Smooth muscle cell (in vitro differentiated cells): ENCODE results near the gene CPA5. TPM values are rescaled to one million over a fixed set of nuclear protein-coding genes. Genes with fewer than 3 reads are reported as not detected.

Experiments used
- DNase-seq: peaks from one replicate; lab custom pipeline; 2025; ENCODE audit not compliant: unreplicated experiment; lab: John Stamatoyannopoulos, UW
- H2AFZ ChIP-seq: fragments of 200-600 bp; sonication (generic); 2 replicates; pipeline ENCODE4 v1.6.0; 2016; ENCODE audit warnings: antibody characterized with exemption, low read depth, mild to moderate bottlenecking
- H3F3A ChIP-seq: fragments of 200-600 bp; sonication (generic); 2 replicates; pipeline ENCODE4 v1.6.0; 2017; ENCODE audit warnings: antibody characterized with exemption, low read depth
- H3K27ac ChIP-seq: fragments of 200-600 bp; sonication (generic); 2 replicates; pipeline ENCODE4 v1.5.1; 2016; ENCODE audit warnings: low read depth, mild to moderate bottlenecking
- H3K27me3 ChIP-seq: fragments of 200-600 bp; sonication (generic); 2 replicates; pipeline ENCODE4 v1.6.1; 2016; ENCODE audit warnings: low read depth, mild to moderate bottlenecking
- H3K36me3 ChIP-seq: fragments of 200-600 bp; sonication (generic); 2 replicates; pipeline ENCODE4 v1.5.1; 2016; ENCODE audit warnings: low read depth
- H3K4me1 ChIP-seq: fragments of 200-600 bp; sonication (generic); 2 replicates; pipeline ENCODE4 v1.5.1; 2016; ENCODE audit warnings: low read depth
- H3K4me2 ChIP-seq: fragments of 200-600 bp; sonication (generic); 2 replicates; pipeline ENCODE4 v1.6.0; 2016; ENCODE audit warnings: mild to moderate bottlenecking
- H3K4me3 ChIP-seq: fragments of 200-600 bp; sonication (generic); 2 replicates; pipeline ENCODE4 v1.5.1; 2016; ENCODE audit warnings: mild to moderate bottlenecking
- H3K79me2 ChIP-seq: fragments of 200-600 bp; sonication (generic); 2 replicates; pipeline ENCODE4 v1.6.0; 2016; ENCODE audit warnings: low read depth, mild to moderate bottlenecking
- H3K9ac ChIP-seq: fragments of 200-600 bp; sonication (generic); 2 replicates; pipeline ENCODE4 v1.6.0; 2016; ENCODE audit warnings: low read depth
- H3K9me3 ChIP-seq: fragments of 200-600 bp; sonication (generic); replicated peaks from 2 replicates; pipeline ENCODE4 v1.5.1; 2016; ENCODE audit warnings: low read depth
- H4K20me1 ChIP-seq: fragments of 200-600 bp; sonication (generic); 2 replicates; pipeline ENCODE4 v1.6.0; 2016; ENCODE audit warnings: low read depth
- WGBS: methylation state at CpG from one replicate; pipeline ENCODE4 v1.1.7; 2016; ENCODE audit warnings: low lambda C conversion rate; 5-methylcytosine and 5-hydroxymethylcytosine counted together
- polyA plus RNA-seq: library from polyadenylated mRNA; unstranded; fragments of >200 nt; fragmentation: Nextera tagmentation; extraction: Ambion mirVana; gene quantifications from 2 replicates; pipeline ENCODE4 v1.2.1, GENCODE V29; 2016
- total RNA-seq: library from RNA; depleted of rRNA; stranded (reverse); fragments of >200 nt; gene quantifications from 2 replicates; pipeline ENCODE4 v1.2.3, GENCODE V29; 2014
- TF ChIP-seq, protein P1 (sequence below): fragments of 200-600 bp; sonication (generic); IDR thresholded peaks from 2 replicates; pipeline ENCODE4 v1.5.1; 2017; ENCODE audit warnings: borderline replicate concordance, mild to moderate bottlenecking, antibody characterized with exemption; ENCODE audit not compliant: insufficient read depth, poor library complexity, severe bottlenecking

Gene CPA5
- total and polyA plus RNA-seq, 2 experiments from 2014 or later: not detected

DNA sequence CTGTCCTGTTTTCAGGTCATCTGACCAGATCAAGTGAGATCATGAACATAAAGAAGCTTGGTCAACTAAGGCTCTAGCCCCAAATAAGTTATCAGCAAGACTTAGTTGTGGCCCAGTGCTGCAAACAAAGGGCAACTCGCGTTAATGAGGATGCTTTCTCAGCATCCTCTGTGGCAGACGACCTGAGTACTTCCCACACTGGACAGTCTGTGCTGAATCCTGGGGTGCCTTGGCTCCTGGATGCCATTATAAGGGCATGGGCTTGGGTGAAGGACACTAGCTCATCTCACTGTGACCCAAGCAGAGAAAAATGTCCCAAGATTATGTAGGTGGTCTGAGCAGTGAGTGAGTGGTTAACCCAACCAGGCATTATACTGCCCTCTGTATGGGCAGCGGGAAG, 13.9 kb downstream of the CPA5 start:
- Histone ChIP-seq H3K27ac (no peak overlapping the region), H3K27me3 (no peaks in the 10 kb centered on the region), H3F3A (peaks cover 20% of the 10 kb centered on the region), H3K4me1 (peaks cover 13% of the 10 kb centered on the region), H3K36me3 (no peaks in the 10 kb centered on the region), H3K4me2 (no peak overlapping the region), H4K20me1 (no peaks in the 10 kb centered on the region), H2AFZ (no peak overlapping the region), H3K79me2 (no peaks in the 10 kb centered on the region), H3K9ac (no peak overlapping the region), H3K9me3 (peaks cover 4% of the 10 kb centered on the region), H3K4me3 (no peak overlapping the region)
- DNase-seq: no peak
- TF ChIP-seq, protein P1, sequence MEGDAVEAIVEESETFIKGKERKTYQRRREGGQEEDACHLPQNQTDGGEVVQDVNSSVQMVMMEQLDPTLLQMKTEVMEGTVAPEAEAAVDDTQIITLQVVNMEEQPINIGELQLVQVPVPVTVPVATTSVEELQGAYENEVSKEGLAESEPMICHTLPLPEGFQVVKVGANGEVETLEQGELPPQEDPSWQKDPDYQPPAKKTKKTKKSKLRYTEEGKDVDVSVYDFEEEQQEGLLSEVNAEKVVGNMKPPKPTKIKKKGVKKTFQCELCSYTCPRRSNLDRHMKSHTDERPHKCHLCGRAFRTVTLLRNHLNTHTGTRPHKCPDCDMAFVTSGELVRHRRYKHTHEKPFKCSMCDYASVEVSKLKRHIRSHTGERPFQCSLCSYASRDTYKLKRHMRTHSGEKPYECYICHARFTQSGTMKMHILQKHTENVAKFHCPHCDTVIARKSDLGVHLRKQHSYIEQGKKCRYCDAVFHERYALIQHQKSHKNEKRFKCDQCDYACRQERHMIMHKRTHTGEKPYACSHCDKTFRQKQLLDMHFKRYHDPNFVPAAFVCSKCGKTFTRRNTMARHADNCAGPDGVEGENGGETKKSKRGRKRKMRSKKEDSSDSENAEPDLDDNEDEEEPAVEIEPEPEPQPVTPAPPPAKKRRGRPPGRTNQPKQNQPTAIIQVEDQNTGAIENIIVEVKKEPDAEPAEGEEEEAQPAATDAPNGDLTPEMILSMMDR: no peak
- over 99% methylated on average over 4 of the region's 4 CpGs for WGBS

DNA sequence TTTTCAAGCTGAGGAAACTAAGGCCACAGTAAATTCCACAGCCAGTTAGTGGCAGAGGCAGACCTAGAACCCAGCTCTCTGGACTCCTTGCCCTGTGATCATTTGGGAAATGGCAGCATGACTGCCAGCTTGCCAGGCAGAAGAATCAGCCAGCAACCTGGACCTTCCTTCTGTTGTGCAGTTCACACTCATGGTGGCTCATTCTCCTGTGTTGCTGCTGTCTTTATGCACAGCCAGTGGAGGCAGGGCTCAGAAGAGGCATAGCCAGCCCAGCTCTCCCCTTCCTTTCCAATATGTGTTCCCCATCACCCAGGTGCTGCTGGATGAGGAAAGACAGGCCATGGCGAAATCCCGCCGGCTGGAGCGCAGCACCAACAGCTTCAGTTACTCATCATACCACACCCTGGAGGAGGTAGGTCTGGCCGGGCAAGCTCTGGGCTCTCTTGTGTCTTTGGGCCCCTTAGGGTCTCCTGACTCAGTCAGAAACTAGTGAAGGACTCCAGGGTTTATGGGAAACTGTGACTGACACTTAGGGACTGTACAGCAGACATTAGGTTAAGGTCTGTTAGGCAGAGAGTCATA, 14.8 kb downstream of the CPA5 start:
- Histone ChIP-seq H3K27ac (peak overlapping the region; percentile 20), H3F3A (peaks cover 27% of the 10 kb centered on the region), H2AFZ (no peak overlapping the region), H3K4me2 (no peak overlapping the region), H4K20me1 (no peaks in the 10 kb centered on the region), H3K27me3 (no peaks in the 10 kb centered on the region), H3K4me3 (no peak overlapping the region), H3K9me3 (peaks cover 4% of the 10 kb centered on the region), H3K79me2 (no peaks in the 10 kb centered on the region), H3K9ac (no peak overlapping the region), H3K4me1 (peaks cover 18% of the 10 kb centered on the region), H3K36me3 (no peaks in the 10 kb centered on the region)
- 89% methylated on average over 5 of the region's 5 CpGs for WGBS
- no peak for DNase-seq
- TF ChIP-seq, protein P1: no peak

DNA sequence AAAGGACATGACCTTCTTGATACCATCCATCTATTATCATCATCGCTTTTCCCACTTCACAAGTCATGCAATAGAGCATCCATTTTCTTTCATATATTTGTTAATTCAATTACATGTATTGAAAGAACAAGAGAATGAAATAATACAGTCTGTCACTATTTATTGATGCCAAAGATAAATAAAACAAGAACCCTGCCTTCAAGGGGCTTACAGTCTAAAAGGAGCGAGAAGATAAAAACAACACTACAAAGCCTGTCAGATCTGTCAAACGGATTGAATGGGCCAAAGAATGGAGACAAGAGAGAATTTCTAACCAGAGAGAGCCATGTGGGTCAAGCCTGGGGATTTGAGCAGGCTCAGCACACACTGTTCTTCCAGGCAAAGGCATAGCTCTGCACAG, 15.9 kb downstream of the CPA5 start:
- H3K79me2 ChIP-seq: no peaks in the 10 kb centered on the region
- no peaks in the 10 kb centered on the region for H3K27me3 ChIP-seq
- H3K4me1 ChIP-seq: peaks cover 25% of the 10 kb centered on the region
- no peak overlapping the region for H2AFZ ChIP-seq
- TF ChIP-seq, protein P1: no peak
- no peak overlapping the region for H3K4me2 ChIP-seq
- H4K20me1 ChIP-seq: no peaks in the 10 kb centered on the region
- WGBS: 94% methylated on average over 3 of the region's 3 CpGs
- no peak for DNase-seq
- no peak overlapping the region for H3K4me3 ChIP-seq
- peaks cover 27% of the 10 kb centered on the region for H3F3A ChIP-seq
- no peaks in the 10 kb centered on the region for H3K36me3 ChIP-seq
- H3K27ac ChIP-seq: no peak overlapping the region
- peaks cover 4% of the 10 kb centered on the region for H3K9me3 ChIP-seq
- H3K9ac ChIP-seq: no peak overlapping the region

DNA sequence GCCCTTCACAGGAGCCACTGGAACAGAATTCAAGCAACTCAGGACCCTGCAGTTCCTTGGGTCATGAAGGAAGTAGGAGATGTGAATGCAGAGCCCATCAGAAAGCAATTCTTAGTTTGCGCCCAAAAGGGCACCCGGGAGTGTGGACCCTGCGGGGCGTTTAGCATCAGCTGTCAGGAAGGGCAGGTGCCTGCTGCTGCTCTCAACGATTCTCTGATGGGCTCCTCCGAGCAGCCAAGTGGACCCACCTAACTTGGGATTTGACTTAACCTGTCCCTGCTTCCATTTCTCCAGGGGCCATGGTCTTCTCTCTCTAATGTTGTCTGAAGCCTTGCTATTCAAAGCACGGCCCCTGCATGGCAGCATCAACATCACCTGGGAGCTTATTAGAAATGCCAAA, 17.1 kb downstream of the CPA5 start:
- H3K4me2 ChIP-seq: no peak overlapping the region
- no peak overlapping the region for H3K4me3 ChIP-seq
- no peaks in the 10 kb centered on the region for H3K79me2 ChIP-seq
- WGBS: 97% methylated on average over 7 of the region's 7 CpGs
- peaks cover 4% of the 10 kb centered on the region for H3K9me3 ChIP-seq
- H4K20me1 ChIP-seq: no peaks in the 10 kb centered on the region
- H2AFZ ChIP-seq: no peak overlapping the region
- DNase-seq: no peak
- H3K27ac ChIP-seq: no peak overlapping the region
- H3F3A ChIP-seq: peaks cover 20% of the 10 kb centered on the region
- TF ChIP-seq, protein P1: no peak
- no peaks in the 10 kb centered on the region for H3K27me3 ChIP-seq
- H3K36me3 ChIP-seq: no peaks in the 10 kb centered on the region
- peaks cover 19% of the 10 kb centered on the region for H3K4me1 ChIP-seq
- no peak overlapping the region for H3K9ac ChIP-seq
